Hair follicle dermal papilla cell (primary cell): ENCODE results near the gene CGB2. TPM values are rescaled to one million over a fixed set of nuclear protein-coding genes. Genes with fewer than 3 reads are reported as not detected.

ENCODE experiments used
- small RNA-seq: library from RNA; depleted of rRNA; stranded (forward); fragments of <200 nt; gene quantifications from one replicate; pipeline ENCODE3, GENCODE V24; 2012
- total RNA-seq: library from RNA; depleted of rRNA; stranded (reverse); fragments of >200 nt; gene quantifications from 2 replicates; pipeline ENCODE4 v1.2.3, GENCODE V29; 2012

CGB2 gene
- total RNA-seq = not detected in 2 replicates

GRCh38 chr19:49031642-49032301, at the start of gene CGB2:
TSS of gene CGB2 (plus strand) at chr19:49031890. CDS start at chr19:49032096, 206 bp downstream.

GRCh38 chr19:48993175-48994034, 38.3 kb upstream of the CGB2 start, which contains the start of the genes GYS1 and RUVBL2:
TSS of gene GYS1 (minus strand) at chr19:48993309. CDS start at chr19:48993112, 197 bp downstream.
TSS of gene RUVBL2 (plus strand) at chr19:48993887. CDS start at chr19:48993912, 25 bp downstream.

DNA sequence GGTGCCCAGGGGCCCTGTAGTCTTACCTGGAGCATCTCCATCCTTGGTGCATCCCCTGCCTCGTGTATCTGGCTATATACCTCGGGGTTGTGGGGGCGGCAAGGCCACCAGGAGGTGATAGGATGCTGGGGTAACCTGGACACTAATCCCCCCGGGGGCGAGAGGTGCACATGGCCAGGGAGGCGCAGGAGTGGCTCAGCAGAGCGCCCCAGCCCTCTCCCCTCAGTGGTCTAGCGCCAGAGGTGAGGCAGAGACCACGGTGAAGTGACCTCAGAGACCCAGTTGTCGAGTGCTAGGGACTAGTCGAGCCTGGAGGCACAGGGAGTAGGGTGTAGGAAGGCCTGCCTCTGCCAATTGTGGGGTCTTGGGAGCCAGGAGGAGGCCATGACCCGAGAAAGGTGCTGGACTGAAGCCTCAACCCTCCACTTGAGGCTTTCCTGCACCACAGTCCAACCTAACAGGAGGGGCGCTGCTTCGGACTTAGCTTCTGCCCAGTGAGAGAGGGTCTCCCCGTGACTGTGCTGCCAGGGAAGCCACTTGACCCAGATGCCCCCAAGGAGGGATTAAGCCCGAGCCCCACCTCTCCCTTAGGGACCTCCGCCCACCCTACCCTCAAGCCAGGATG, 14.5 kb upstream of the CGB2 start, which contains the start of gene LHB:
Gene LHB, minus strand, starts transcription at position 51 of the 625 bp plus-strand sequence. Its CDS starts 10 bp downstream, at position 41.

DNA sequence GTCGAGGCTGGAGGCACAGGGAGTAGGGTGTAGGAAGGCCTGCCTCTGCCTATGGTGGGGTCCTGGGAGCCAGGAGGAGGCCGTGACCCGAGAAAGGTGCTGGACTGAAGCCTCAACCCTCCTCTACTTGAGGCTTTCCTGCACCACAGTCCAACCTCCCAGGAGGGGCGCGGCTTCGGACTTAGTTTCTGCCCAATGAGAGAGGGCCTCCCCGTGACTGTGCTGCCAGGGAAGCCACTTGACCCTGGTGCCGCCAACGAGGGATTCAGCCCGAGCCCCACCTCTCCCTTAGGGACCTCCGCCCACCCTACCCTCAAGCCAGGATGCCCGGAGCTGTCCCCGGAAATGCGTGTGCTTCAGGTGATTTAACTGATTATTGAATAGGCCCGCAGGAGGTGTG, 7.5 kb upstream of the CGB2 start, which contains the start of gene CGB3:
Gene CGB3, minus strand, starts transcription at position 101 of the 400 bp plus-strand sequence. CDS start 362 bp downstream, outside the sequence.

GRCh38 chr19:49036815-49037214, 5.1 kb downstream of the CGB2 start, which contains the start of gene CGB1:
TSS of gene CGB1 (minus strand) at chr19:49036895. CDS start at chr19:49036711, 184 bp downstream.

GRCh38 chr19:49043548-49043947, 11.9 kb downstream of the CGB2 start, which contains the start of gene CGB5:
TSS of gene CGB5 (plus strand) at chr19:49043848. CDS start at chr19:49044210, 362 bp downstream.

DNA sequence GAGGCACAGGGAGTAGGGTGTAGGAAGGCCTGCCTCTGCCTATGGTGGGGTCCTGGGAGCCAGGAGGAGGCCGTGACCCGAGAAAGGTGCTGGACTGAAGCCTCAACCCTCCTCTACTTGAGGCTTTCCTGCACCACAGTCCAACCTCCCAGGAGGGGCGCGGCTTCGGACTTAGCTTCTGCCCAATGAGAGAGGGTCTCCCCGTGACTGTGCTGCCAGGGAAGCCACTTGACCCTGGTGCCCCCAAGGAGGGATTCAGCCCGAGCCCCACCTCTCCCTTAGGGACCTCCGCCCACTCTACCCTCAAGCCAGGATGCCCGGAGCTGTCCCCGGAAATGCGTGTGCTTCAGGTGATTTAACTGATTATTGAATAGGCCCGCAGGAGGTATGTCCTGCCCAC, 17.3 kb downstream of the CGB2 start, which contains the start of gene CGB8:
Gene CGB8, minus strand, starts transcription at position 101 of the 400 bp plus-strand sequence. CDS start 372 bp downstream, outside the sequence.

DNA sequence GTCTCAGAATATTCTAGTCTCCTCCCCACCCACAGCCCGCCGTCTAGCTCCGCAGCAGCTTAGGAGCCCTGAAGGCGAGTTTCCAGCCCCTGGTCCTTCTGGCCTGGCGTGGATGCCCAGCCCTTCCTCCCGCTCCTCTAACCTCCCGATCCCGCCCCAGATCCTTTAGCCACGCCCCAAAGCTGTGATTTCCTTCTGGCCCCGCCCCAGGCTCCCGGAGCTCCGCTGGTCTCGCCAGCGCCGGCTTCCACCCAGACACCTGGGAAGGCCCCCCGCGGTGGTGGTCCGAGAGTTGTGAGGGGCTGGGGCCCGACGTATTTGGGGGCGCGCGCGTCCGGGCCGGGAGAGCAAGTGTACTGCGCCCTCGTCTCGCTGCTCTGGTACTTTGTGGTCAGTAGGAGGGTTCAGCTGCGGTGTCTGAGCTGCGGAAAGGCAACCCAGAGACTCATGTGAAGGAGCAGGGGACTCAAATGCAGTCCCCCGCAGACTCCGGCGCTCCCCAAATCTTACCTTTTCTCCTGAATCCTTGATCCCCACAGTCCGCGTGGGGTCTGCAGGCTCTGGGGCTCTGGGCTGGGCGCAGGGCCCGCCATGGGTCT, 26.0 kb downstream of the CGB2 start, which contains the start of gene CGB7:
Gene CGB7, minus strand, starts transcription at position 114 of the 599 bp plus-strand sequence. CDS start 2,374 bp downstream, outside the sequence.

GRCh38 chr19:49064768-49065611, 33.3 kb downstream of the CGB2 start, which contains the start of gene NTF4:
TSS of gene NTF4 (minus strand) at chr19:49064818. CDS start at chr19:49061997, 2,821 bp downstream.

Small RNAs within 50 kb of the gene (small RNA-seq; reads per million reads assigned to genes)
- not detected for gene MIR6798
- not detected for gene RN7SL708P

Other genes starting within 250 kb of the CGB2 start
- 33.6 and 34.4 TPM in 2 replicates for gene BCAT2, start 220.9 kb upstream of the CGB2 start, total RNA-seq
- 12.2 and 14.6 TPM in 2 replicates for gene HSD17B14, start 195.4 kb upstream of the CGB2 start, total RNA-seq
- 15.7 and 20.8 TPM in 2 replicates for gene PLEKHA4, start 163.3 kb upstream of the CGB2 start, total RNA-seq
- 86.6 and 94.5 TPM in 2 replicates for gene PPP1R15A, start 159.5 kb upstream of the CGB2 start, total RNA-seq
- 0.12 and 0.16 TPM in 2 replicates for gene TULP2, start 133.1 kb upstream of the CGB2 start, total RNA-seq
- gene NUCB1, start 131.6 kb upstream of the CGB2 start, total RNA-seq = 269 and 313 TPM in 2 replicates
- not detected in 2 replicates for gene DHDH, start 98.2 kb upstream of the CGB2 start, total RNA-seq
- 66.0 and 84.5 TPM in 2 replicates for gene BAX, start 77.0 kb upstream of the CGB2 start, total RNA-seq
- gene FTL, start 66.6 kb upstream of the CGB2 start, total RNA-seq = 3,530 and 3,694 TPM in 2 replicates
- 61.7 and 65.2 TPM in 2 replicates for gene GYS1, start 38.6 kb upstream of the CGB2 start, total RNA-seq
- gene RUVBL2, start 38.0 kb upstream of the CGB2 start, total RNA-seq = 110 and 121 TPM in 2 replicates
- gene LHB, start 14.8 kb upstream of the CGB2 start, total RNA-seq = 0.49 and 0.61 TPM in 2 replicates
- gene CGB3, start 7.6 kb upstream of the CGB2 start, total RNA-seq = not detected in 2 replicates
- not detected in 2 replicates for gene CGB1, start 5.0 kb downstream of the CGB2 start, total RNA-seq
- 0.16 TPM in 1 of 2 replicates, not detected in the other for gene CGB5, start 12.0 kb downstream of the CGB2 start, total RNA-seq
- gene CGB8, start 17.2 kb downstream of the CGB2 start, total RNA-seq = not detected in 2 replicates
- gene CGB7, start 25.9 kb downstream of the CGB2 start, total RNA-seq = 0.16 TPM in 1 of 2 replicates, not detected in the other
- gene NTF4, start 32.9 kb downstream of the CGB2 start, total RNA-seq = not detected in 2 replicates
- not detected in 2 replicates for gene KCNA7, start 40.8 kb downstream of the CGB2 start, total RNA-seq
- 128 and 129 TPM in 2 replicates for gene SNRNP70, start 53.6 kb downstream of the CGB2 start, total RNA-seq
- 5.2 and 6.0 TPM in 2 replicates for gene LIN7B, start 82.5 kb downstream of the CGB2 start, total RNA-seq
- gene C19orf73, start 87.3 kb downstream of the CGB2 start, total RNA-seq = 0.36 TPM in 1 of 2 replicates, not detected in the other
- gene PPFIA3, start 87.7 kb downstream of the CGB2 start, total RNA-seq = 1.8 and 2.4 TPM in 2 replicates
- gene HRC, start 123.5 kb downstream of the CGB2 start, total RNA-seq = not detected in 2 replicates
- 32.6 and 32.7 TPM in 2 replicates for gene TRPM4, start 125.9 kb downstream of the CGB2 start, total RNA-seq